HepG2 (cell line): Measurements from ENCODE around the gene ZNF740. TPM values are rescaled to one million over a fixed set of nuclear protein-coding genes. Genes with fewer than 3 reads are reported as not detected.

Experiments
- GPN1 ChIP-seq: sonication (generic); formaldehyde crosslinking; IDR thresholded peaks from 2 replicates; pipeline ENCODE4 v1.5.1; 2020; ENCODE audit warnings: missing genetic modification reagents, borderline replicate concordance
- HES4 ChIP-seq: sonication (generic); formaldehyde crosslinking; IDR thresholded peaks from 2 replicates; pipeline ENCODE4 v1.9.0; 2021; ENCODE audit warnings: mild to moderate bottlenecking, missing genetic modification reagents, borderline replicate concordance
- JUND ChIP-seq: sonication (generic); formaldehyde crosslinking; IDR thresholded peaks from 2 replicates; pipeline ENCODE4 v1.8.0; 2022; ENCODE audit warnings: mild to moderate bottlenecking, missing genetic modification reagents
- KDM5B ChIP-seq: sonication (generic); formaldehyde crosslinking; IDR thresholded peaks from 2 replicates; pipeline ENCODE4 v1.4.0; 2020; ENCODE audit warnings: missing genetic modification reagents, mild to moderate bottlenecking, borderline replicate concordance
- KDM6A ChIP-seq: IDR thresholded peaks from 2 replicates; pipeline ENCODE4 v1.6.1; 2016; ENCODE audit warnings: low read depth
- KMT2A ChIP-seq: sonication (generic); formaldehyde crosslinking; IDR thresholded peaks from 2 replicates; pipeline ENCODE4 v1.4.0; 2020; ENCODE audit warnings: missing genetic modification reagents
- MEIS1 ChIP-seq: sonication (generic); formaldehyde crosslinking; IDR thresholded peaks from 2 replicates; pipeline ENCODE4 v1.9.0; 2021; ENCODE audit warnings: mild to moderate bottlenecking, missing genetic modification reagents, moderate library complexity, borderline replicate concordance
- ZC3H4 ChIP-seq: sonication (generic); formaldehyde crosslinking; IDR thresholded peaks from 2 replicates; pipeline ENCODE4 v1.4.0; 2020; ENCODE audit warnings: missing genetic modification reagents, borderline replicate concordance
- ZNF124 ChIP-seq: sonication (generic); formaldehyde crosslinking; IDR thresholded peaks from 2 replicates; pipeline ENCODE4 v1.4.0; 2020; ENCODE audit warnings: missing genetic modification reagents
- ZNF329 ChIP-seq: sonication (generic); formaldehyde crosslinking; IDR thresholded peaks from 2 replicates; pipeline ENCODE4 v1.9.0; 2021; ENCODE audit warnings: low read depth, mild to moderate bottlenecking, missing genetic modification reagents
- ZNF615 ChIP-seq: sonication (generic); formaldehyde crosslinking; IDR thresholded peaks from 2 replicates; pipeline ENCODE4 v1.5.0; 2020; ENCODE audit warnings: mild to moderate bottlenecking, missing genetic modification reagents, borderline replicate concordance
- ZNF749 ChIP-seq: sonication (generic); formaldehyde crosslinking; IDR thresholded peaks from 2 replicates; pipeline ENCODE4 v1.8.0; 2022; ENCODE audit warnings: mild to moderate bottlenecking, missing genetic modification reagents, moderate library complexity, borderline replicate concordance
- ZNF776 ChIP-seq: sonication (generic); formaldehyde crosslinking; IDR thresholded peaks from 2 replicates; pipeline ENCODE4 v1.4.0; 2020; ENCODE audit warnings: mild to moderate bottlenecking, missing genetic modification reagents
- ZNF782 ChIP-seq: sonication (generic); formaldehyde crosslinking; IDR thresholded peaks from 2 replicates; pipeline ENCODE4 v1.4.0; 2020; ENCODE audit warnings: missing genetic modification reagents, mild to moderate bottlenecking, borderline replicate concordance
- ZNF839 ChIP-seq: sonication (generic); formaldehyde crosslinking; IDR thresholded peaks from 2 replicates; pipeline ENCODE4 v1.4.0; 2020; ENCODE audit warnings: missing genetic modification reagents, mild to moderate bottlenecking, borderline replicate concordance
- polyA plus RNA-seq, 8 experiments: library from polyadenylated mRNA; depleted of rRNA in 3 of 8; stranded (reverse) in 7 of 8; unstranded in 1 of 8; fragments of >200 nt; fragmentation: Illumina TruSeq in 4 of 8; extraction: Trizol in 4 of 8; gene quantifications; 2 replicates each; pipeline versions ENCODE4 v1.2.1 to v1.2.3, GENCODE V29; 2011 to 2016; ENCODE audit warnings: low read depth in 4 of 8, missing spikeins in 1 of 8, mixed read lengths in 1 of 8; ENCODE audit not compliant: insufficient read depth in 1 of 8
- total RNA-seq, 5 experiments: library from RNA; depleted of rRNA; stranded (reverse); fragments of >200 nt; fragmentation: Illumina TruSeq; extraction: Trizol; gene quantifications; 2 replicates each; pipeline ENCODE4 v1.2.3, GENCODE V29; 2016; ENCODE audit warnings: low read depth in 1 of 5
- TF ChIP-seq, protein P1 (sequence below): sonication (generic); formaldehyde crosslinking; IDR thresholded peaks from 2 replicates; pipeline ENCODE4 v1.4.0; 2020; ENCODE audit warnings: missing genetic modification reagents
- TF ChIP-seq, protein P2 (sequence below): sonication (generic); formaldehyde crosslinking; IDR thresholded peaks from 2 replicates; pipeline ENCODE4 v1.5.0; 2020; ENCODE audit warnings: mild to moderate bottlenecking, missing genetic modification reagents
- TF ChIP-seq, protein P3 (sequence below): sonication (generic); formaldehyde crosslinking; IDR thresholded peaks from 2 replicates; pipeline ENCODE4 v1.9.0; 2022; ENCODE audit warnings: low read depth, missing genetic modification reagents
- TF ChIP-seq, protein P4 (sequence below): sonication (generic); formaldehyde crosslinking; IDR thresholded peaks from 2 replicates; pipeline ENCODE4 v1.8.0; 2022; ENCODE audit warnings: mild to moderate bottlenecking, missing genetic modification reagents, borderline replicate concordance
- TF ChIP-seq, protein P5 (sequence below): sonication (generic); formaldehyde crosslinking; IDR thresholded peaks from 2 replicates; pipeline ENCODE4 v1.5.0; 2020; ENCODE audit warnings: mild to moderate bottlenecking, missing genetic modification reagents

The ZNF740 gene
- total and polyA plus RNA-seq, 2 of the 13 experiments (the other 11 are each of a cell fraction or from before 2014, with no cell fraction given): 16.9 to 19.0 TPM

DNA sequence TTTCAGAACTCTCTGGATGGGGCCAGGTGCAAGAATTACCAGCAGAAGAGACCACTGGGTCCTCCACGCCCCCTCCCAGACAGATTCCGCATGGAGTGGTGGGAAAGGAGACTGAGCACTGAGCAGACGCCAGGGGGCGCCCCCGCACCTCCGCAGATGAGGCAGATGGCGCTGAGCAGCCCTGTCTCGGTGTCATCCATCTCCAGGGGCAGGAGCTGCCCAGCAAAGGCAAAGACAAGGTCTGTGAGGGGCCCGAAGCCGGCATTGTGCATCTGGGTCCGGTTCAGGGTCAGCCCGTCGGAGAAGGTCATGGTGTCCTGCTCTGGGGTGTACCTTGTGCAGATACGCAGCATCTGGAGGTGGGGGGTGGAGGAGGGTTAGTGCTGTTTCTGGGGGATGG lies 32.8 kb downstream of the ZNF740 start (continued):
- TF ChIP-seq ZNF615 (CRISPR knock-in tag) (no peak), ZNF749 (CRISPR knock-in tag) (no peak), KMT2A (CRISPR knock-in tag) (no peak), ZC3H4 (CRISPR knock-in tag) (no peak), ZNF776 (no peak), ZNF329 (CRISPR knock-in tag) (no peak), ZNF124 (no peak), HES4 (CRISPR knock-in tag) (no peak), JUND (CRISPR knock-in tag) (no peak), GPN1 (CRISPR knock-in tag) (no peak), KDM6A (CRISPR knock-in tag) (no peak), MEIS1 (no peak), ZNF782 (no peak), KDM5B (CRISPR knock-in tag) (peak; percentile 43; the same call in 1 of the 2 replicates), ZNF839 (CRISPR knock-in tag) (no peak)
- TF ChIP-seq, protein P1, sequence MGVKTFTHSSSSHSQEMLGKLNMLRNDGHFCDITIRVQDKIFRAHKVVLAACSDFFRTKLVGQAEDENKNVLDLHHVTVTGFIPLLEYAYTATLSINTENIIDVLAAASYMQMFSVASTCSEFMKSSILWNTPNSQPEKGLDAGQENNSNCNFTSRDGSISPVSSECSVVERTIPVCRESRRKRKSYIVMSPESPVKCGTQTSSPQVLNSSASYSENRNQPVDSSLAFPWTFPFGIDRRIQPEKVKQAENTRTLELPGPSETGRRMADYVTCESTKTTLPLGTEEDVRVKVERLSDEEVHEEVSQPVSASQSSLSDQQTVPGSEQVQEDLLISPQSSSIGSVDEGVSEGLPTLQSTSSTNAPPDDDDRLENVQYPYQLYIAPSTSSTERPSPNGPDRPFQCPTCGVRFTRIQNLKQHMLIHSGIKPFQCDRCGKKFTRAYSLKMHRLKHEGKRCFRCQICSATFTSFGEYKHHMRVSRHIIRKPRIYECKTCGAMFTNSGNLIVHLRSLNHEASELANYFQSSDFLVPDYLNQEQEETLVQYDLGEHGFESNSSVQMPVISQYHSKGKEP (CRISPR knock-in tag): no peak
- TF ChIP-seq, protein P2, sequence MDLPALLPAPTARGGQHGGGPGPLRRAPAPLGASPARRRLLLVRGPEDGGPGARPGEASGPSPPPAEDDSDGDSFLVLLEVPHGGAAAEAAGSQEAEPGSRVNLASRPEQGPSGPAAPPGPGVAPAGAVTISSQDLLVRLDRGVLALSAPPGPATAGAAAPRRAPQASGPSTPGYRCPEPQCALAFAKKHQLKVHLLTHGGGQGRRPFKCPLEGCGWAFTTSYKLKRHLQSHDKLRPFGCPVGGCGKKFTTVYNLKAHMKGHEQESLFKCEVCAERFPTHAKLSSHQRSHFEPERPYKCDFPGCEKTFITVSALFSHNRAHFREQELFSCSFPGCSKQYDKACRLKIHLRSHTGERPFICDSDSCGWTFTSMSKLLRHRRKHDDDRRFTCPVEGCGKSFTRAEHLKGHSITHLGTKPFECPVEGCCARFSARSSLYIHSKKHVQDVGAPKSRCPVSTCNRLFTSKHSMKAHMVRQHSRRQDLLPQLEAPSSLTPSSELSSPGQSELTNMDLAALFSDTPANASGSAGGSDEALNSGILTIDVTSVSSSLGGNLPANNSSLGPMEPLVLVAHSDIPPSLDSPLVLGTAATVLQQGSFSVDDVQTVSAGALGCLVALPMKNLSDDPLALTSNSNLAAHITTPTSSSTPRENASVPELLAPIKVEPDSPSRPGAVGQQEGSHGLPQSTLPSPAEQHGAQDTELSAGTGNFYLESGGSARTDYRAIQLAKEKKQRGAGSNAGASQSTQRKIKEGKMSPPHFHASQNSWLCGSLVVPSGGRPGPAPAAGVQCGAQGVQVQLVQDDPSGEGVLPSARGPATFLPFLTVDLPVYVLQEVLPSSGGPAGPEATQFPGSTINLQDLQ: no peak
- TF ChIP-seq, protein P3, sequence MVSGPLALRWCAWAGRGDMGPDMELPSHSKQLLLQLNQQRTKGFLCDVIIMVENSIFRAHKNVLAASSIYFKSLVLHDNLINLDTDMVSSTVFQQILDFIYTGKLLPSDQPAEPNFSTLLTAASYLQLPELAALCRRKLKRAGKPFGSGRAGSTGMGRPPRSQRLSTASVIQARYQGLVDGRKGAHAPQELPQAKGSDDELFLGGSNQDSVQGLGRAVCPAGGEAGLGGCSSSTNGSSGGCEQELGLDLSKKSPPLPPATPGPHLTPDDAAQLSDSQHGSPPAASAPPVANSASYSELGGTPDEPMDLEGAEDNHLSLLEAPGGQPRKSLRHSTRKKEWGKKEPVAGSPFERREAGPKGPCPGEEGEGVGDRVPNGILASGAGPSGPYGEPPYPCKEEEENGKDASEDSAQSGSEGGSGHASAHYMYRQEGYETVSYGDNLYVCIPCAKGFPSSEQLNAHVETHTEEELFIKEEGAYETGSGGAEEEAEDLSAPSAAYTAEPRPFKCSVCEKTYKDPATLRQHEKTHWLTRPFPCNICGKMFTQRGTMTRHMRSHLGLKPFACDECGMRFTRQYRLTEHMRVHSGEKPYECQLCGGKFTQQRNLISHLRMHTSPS (CRISPR knock-in tag): no peak
- TF ChIP-seq, protein P4, sequence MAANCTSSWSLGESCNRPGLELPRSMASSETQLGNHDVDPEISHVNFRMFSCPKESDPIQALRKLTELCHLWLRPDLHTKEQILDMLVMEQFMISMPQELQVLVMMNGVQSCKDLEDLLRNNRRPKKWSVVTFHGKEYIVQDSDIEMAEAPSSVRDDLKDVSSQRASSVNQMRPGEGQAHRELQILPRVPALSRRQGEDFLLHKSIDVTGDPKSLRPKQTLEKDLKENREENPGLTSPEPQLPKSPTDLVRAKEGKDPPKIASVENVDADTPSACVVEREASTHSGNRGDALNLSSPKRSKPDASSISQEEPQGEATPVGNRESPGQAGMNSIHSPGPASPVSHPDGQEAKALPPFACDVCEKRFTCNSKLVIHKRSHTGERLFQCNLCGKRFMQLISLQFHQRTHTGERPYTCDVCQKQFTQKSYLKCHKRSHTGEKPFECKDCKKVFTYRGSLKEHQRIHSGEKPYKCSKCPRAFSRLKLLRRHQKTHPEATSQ (CRISPR knock-in tag): no peak
- TF ChIP-seq, protein P5, sequence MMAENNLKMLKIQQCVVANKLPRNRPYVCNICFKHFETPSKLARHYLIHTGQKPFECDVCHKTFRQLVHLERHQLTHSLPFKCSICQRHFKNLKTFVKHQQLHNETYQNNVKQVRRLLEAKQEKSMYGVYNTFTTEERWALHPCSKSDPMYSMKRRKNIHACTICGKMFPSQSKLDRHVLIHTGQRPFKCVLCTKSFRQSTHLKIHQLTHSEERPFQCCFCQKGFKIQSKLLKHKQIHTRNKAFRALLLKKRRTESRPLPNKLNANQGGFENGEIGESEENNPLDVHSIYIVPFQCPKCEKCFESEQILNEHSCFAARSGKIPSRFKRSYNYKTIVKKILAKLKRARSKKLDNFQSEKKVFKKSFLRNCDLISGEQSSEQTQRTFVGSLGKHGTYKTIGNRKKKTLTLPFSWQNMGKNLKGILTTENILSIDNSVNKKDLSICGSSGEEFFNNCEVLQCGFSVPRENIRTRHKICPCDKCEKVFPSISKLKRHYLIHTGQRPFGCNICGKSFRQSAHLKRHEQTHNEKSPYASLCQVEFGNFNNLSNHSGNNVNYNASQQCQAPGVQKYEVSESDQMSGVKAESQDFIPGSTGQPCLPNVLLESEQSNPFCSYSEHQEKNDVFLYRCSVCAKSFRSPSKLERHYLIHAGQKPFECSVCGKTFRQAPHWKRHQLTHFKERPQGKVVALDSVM: no peak
